ES-I3 (cell line): Measurements from ENCODE around the gene ASB18.

Experiments
- H3K36me3 ChIP-seq: 2 replicates; pipeline ENCODE4 v1.6.1; 2013; ENCODE audit warnings: mild to moderate bottlenecking, low read length, control low read depth, moderate library complexity; ENCODE audit not compliant: insufficient read depth
- H3K4me1 ChIP-seq: 2 replicates; pipeline ENCODE4 v1.6.1; 2013; ENCODE audit warnings: mild to moderate bottlenecking, control low read depth, low read length; ENCODE audit not compliant: insufficient read depth
- H3K9ac ChIP-seq: 2 replicates; pipeline ENCODE4 v1.6.1; 2013; ENCODE audit warnings: low read depth, mild to moderate bottlenecking, low read length, moderate library complexity
- H3K9me3 ChIP-seq: 2 replicates; pipeline ENCODE4 v1.6.1; 2013; ENCODE audit warnings: mild to moderate bottlenecking, low read length, moderate library complexity; ENCODE audit not compliant: control insufficient read depth, insufficient read depth

Gene ASB18

DNA sequence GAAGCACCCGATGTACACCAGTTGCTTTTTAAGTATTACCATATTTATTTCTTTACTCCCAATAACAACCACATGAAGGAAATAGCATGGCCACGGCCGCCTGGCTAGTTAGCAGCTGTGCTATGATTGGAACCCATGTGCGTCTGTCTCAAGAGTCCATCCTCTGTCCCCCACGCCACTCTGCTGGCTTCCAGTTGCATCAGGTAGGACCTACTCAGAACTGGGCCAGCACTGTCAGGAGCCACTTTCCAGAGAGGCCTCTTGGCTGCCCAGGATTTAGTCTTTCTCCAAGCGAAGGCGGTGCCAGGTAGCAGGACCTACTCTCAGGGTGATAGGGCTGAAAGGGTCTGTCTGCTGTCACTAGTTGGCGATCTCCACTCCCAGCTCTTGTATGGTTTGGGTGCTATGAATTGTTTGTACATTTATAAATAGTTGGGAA, 22.1 kb downstream of the ASB18 start:
- Histone ChIP-seq H3K9ac (no peak overlapping the region), H3K36me3 (no peaks in the 10 kb centered on the region), H3K4me1 (peaks cover 29% of the 10 kb centered on the region), H3K9me3 (no peaks in the 10 kb centered on the region)

GRCh38 chr2:236241181-236242056, 22.8 kb downstream of the ASB18 start:
- Histone ChIP-seq H3K9ac (no peak overlapping the region), H3K36me3 (no peaks in the 10 kb centered on the region), H3K4me1 (peaks cover 29% of the 10 kb centered on the region), H3K9me3 (no peaks in the 10 kb centered on the region)

- H3K9ac ChIP-seq, result no peak overlapping the region; the same call in 1 of the 2 replicates
- peaks cover 29% of the 10 kb centered on the region for H3K4me1 ChIP-seq
- no peaks in the 10 kb centered on the region for H3K9me3 ChIP-seq
- no peaks in the 10 kb centered on the region for H3K36me3 ChIP-seq
Observed at GRCh38 chr2:236240228-236240990, 23.8 kb downstream of the ASB18 start.

DNA sequence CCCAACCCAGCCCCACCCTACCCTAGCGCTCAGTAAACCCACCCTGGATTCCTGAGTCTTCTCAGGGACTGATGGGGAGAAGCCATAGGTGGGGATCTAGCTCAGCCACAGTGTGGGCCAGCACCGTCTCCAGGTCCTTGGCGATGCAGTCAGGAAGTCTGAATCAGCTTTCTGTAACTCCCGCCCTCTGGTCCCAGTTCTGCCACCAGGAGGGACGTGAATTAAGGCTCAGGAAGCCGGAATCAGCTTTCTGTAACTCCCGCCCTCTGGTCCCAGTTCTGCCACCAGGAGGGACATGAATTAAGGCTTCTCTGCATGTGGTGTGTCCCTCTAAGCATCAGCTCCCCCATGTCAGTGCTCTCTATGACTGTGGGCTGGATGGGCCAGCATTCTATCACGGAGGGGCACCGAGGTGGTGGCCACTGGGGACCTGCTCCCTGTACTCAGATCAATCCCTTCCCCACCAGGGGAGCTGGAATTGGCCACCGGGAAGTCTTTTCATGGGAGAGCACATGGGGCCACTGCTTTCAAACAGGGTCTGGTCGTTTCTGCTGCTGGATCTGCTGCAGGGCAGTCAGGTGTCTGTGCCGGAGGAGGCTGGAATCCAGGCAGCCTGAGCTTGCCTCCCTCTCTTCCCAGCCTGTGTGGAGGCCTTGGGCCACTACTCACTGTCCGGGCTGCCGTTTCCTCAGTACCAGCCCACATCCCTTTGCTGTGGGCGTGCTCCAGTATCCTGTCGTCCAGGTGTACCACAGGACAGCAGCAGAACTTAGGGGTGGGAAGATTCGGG, 24.7 kb downstream of the ASB18 start:
- H3K36me3 ChIP-seq, result no peaks in the 10 kb centered on the region
- H3K9me3 ChIP-seq, result no peaks in the 10 kb centered on the region
- H3K4me1 ChIP-seq, result peaks cover 29% of the 10 kb centered on the region
- no peak overlapping the region for H3K9ac ChIP-seq

- H3K9me3 ChIP-seq, result no peaks in the 10 kb centered on the region; the same call in 1 of the 2 replicates
- H3K9ac ChIP-seq, result no peak overlapping the region; the same call in 1 of the 2 replicates
- no peaks in the 10 kb centered on the region for H3K36me3 ChIP-seq
- peaks cover 29% of the 10 kb centered on the region for H3K4me1 ChIP-seq
Observed at GRCh38 chr2:236238751-236239150, 25.5 kb downstream of the ASB18 start.

DNA sequence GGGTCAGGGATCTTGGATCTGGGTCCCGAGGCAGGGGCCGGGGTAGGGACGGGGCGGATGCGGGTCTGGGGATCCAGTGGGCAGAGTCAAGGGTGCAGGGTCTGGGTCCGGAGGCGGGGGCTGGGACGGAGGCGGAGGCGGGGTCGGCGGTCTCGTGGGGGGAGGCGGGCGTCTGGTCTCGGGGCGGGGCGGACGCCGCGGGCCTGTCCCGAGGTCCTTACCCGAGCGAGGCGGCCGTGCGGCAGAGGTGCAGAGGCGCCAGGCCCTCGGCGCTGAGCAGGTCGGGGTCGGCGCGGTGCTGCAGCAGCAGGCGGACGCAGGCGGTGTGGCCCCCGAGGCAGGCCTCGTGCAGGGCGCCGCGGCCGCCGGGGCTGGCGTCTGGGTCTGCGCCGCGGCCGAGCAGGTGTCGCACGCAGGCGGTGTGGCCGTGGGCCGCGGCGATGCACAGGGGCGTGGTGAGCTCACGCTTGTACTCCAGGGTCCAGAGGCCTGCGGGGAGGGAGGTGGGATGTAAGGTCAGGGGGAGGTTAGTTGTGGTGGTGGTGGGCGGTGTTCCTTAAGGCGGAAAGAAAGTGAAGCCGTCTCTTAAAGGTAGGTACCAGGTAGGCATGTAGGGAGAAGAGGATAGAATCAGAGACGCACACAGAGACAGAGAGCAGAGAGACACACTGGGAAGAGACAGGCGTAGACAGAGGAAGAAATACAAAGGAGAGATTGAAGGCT, 26.6 kb downstream of the ASB18 start:
- H3K4me1 ChIP-seq, result peaks cover 29% of the 10 kb centered on the region
- H3K36me3 ChIP-seq, result no peaks in the 10 kb centered on the region
- no peaks in the 10 kb centered on the region; the same call in 1 of the 2 replicates for H3K9me3 ChIP-seq
- peak overlapping the region; percentile 37; the same call in 1 of the 2 replicates for H3K9ac ChIP-seq

- peaks cover 29% of the 10 kb centered on the region for H3K4me1 ChIP-seq
- peak overlapping the region; percentile 54; the same call in 1 of the 2 replicates for H3K9ac ChIP-seq
- H3K36me3 ChIP-seq, result no peaks in the 10 kb centered on the region
- no peaks in the 10 kb centered on the region; the same call in 1 of the 2 replicates for H3K9me3 ChIP-seq
Observed at GRCh38 chr2:236236559-236237452, 27.4 kb downstream of the ASB18 start.

- H3K36me3 ChIP-seq, result no peaks in the 10 kb centered on the region
- H3K9me3 ChIP-seq, result peaks cover 19% of the 10 kb centered on the region
- no peak overlapping the region for H3K9ac ChIP-seq
- no peaks in the 10 kb centered on the region for H3K4me1 ChIP-seq
Observed at GRCh38 chr2:236229186-236229585, 35.0 kb downstream of the ASB18 start.

DNA sequence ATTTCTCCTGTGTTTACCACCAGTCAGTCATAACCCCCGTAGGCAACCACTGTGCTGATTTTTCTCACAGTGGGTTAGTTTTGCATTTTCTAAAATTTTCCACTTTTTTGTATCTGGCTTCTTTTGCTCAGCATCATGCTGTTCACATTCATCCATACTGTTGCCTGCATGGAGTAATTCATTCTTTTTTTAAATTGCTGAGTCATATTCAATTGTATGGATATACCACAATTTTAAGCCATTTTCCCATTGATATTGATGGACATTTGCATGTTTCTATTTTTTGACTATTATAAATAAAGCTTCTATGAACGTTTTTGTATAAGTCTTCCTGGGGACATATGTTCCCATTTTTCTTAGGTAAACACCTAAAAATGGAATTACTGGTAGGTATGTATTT, 40.5 kb downstream of the ASB18 start:
- peaks cover 14% of the 10 kb centered on the region for H3K9me3 ChIP-seq
- H3K9ac ChIP-seq, result no peak overlapping the region
- no peaks in the 10 kb centered on the region for H3K36me3 ChIP-seq
- H3K4me1 ChIP-seq, result no peaks in the 10 kb centered on the region

DNA sequence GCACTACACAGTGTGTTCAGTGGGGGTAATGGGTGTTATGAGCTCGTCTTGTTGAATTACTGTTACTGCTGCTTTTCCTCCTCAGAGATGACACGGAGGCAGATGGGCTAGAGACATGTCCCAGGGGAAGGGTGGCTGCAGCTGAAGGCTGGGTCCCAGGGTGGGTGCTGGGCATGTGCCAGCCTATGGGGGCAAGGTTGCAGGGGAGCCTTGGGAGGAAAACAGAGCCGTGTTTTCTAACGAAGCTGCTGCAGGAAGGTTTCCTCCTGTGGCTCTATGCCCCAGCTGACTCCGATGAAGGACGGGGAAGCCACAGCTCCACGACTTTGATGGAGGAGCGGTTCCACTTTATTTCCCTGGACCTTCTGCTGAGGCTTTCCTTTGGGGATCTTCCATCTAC, 42.4 kb downstream of the ASB18 start:
- Histone ChIP-seq H3K9me3 (peaks cover 5% of the 10 kb centered on the region), H3K9ac (no peak overlapping the region), H3K4me1 (no peaks in the 10 kb centered on the region), H3K36me3 (no peaks in the 10 kb centered on the region)

- no peak overlapping the region for H3K9ac ChIP-seq
- H3K36me3 ChIP-seq, result no peaks in the 10 kb centered on the region
- H3K4me1 ChIP-seq, result no peaks in the 10 kb centered on the region
- peaks cover 4% of the 10 kb centered on the region for H3K9me3 ChIP-seq
Observed at GRCh38 chr2:236219411-236219810, 44.8 kb downstream of the ASB18 start.

GRCh38 chr2:236217926-236218325, 46.3 kb downstream of the ASB18 start:
- Histone ChIP-seq H3K4me1 (no peaks in the 10 kb centered on the region), H3K9ac (no peak overlapping the region), H3K36me3 (no peaks in the 10 kb centered on the region), H3K9me3 (no peaks in the 10 kb centered on the region; the same call in 1 of the 2 replicates)

DNA sequence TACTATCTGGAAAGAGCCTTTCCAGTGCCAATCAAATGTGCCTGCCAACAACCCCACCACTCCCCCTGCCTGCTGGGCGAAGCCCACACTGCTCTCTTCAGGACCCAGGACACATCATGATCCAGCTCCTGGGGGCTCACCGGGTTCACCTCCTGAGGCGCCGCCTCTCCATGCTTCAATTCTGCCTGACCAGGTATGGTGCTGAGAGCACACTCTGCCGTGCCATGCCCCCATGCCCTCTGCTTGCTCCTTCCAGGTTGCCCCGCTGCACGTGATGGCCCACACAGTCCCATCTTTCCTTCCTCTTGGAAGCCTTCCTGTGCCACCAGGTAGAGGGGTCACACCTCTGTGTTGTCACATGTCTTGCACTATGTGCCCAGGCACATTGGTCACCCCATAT, 47.5 kb downstream of the ASB18 start:
- H3K4me1 ChIP-seq, result no peaks in the 10 kb centered on the region
- no peak overlapping the region for H3K9ac ChIP-seq
- H3K36me3 ChIP-seq, result no peaks in the 10 kb centered on the region
- no peaks in the 10 kb centered on the region; the same call in 1 of the 2 replicates for H3K9me3 ChIP-seq
